ENCODE measurements around the gene ZCCHC24. TPM values are rescaled to one million over a fixed set of nuclear protein-coding genes. Genes with fewer than 3 reads are reported as not detected.

Gene ZCCHC24
- total RNA-seq, 2 donors from 2014 or later: 14.0 to 19.8 TPM

GRCh38 chr10:79404690-79405131, 40.7 kb downstream of the ZCCHC24 start:
- intact Hi-C loops (cut with DNase I): no loop called here
- Histone ChIP-seq H3K36me3 (replicated peaks in 1 of 2; ENCODE audit: insufficient read depth in 1 of 2, low read depth in 2 of 2) (no peaks in the 10 kb centered on the region), H3K27ac (no peak overlapping the region), H3K9me3 (no peaks in the 10 kb centered on the region), H3K4me1 (peaks cover 34% of the 10 kb centered on the region), H3K27me3 (no peaks in the 10 kb centered on the region), H3K4me3 (no peak overlapping the region)
- no peak for ATAC-seq
- no peak for TF ChIP-seq POLR2A (IDR thresholded peaks at IDR 0.05)
- TF ChIP-seq CTCF (IDR thresholded peaks at IDR 0.05): no peak
- peak in 2 of 4 donors; percentile 1 to 9 for DNase-seq
- WGBS, 2 donors: 88 to 94% methylated on average over 5 of the region's 5 CpGs

- Histone ChIP-seq H3K27me3 (no peaks in the 10 kb centered on the region), H3K4me1 (peaks cover 34% of the 10 kb centered on the region), H3K4me3 (no peak overlapping the region), H3K36me3 (replicated peaks in 1 of 2; ENCODE audit: insufficient read depth in 1 of 2, low read depth in 2 of 2) (no peaks in the 10 kb centered on the region), H3K9me3 (no peaks in the 10 kb centered on the region), H3K27ac (peak overlapping the region in 2 of 4 donors; percentile 57 to 60)
- intact Hi-C loops (cut with DNase I): no loop called here
- DNase-seq (peak in 3 of 4 donors; percentile 32 to 54 (median 35)), ATAC-seq (peak; percentile 25)
- WGBS, 2 donors: 60 to 84% methylated on average over 5 to 7 of the region's 7 CpGs
- TF ChIP-seq CTCF (IDR thresholded peaks at IDR 0.05): no peak
- TF ChIP-seq POLR2A (IDR thresholded peaks at IDR 0.05): no peak
These were observed 41.2 kb downstream of the ZCCHC24 start for GRCh38 chr10:79404231-79404609.

GRCh38 chr10:79403441-79404230, 41.8 kb downstream of the ZCCHC24 start:
- TF ChIP-seq POLR2A (IDR thresholded peaks at IDR 0.05): no peak
- no peak for TF ChIP-seq CTCF (IDR thresholded peaks at IDR 0.05)
- 66 to 81% methylated on average over 21 to 23 of the region's 23 CpGs for WGBS, 2 donors
- DNase-seq: no peak

GRCh38 chr10:79402951-79403350, 42.5 kb downstream of the ZCCHC24 start:
- Histone ChIP-seq H3K4me1 (peaks cover 29% of the 10 kb centered on the region), H3K9me3 (no peaks in the 10 kb centered on the region), H3K27me3 (no peaks in the 10 kb centered on the region), H3K4me3 (no peak overlapping the region), H3K36me3 (replicated peaks in 1 of 2; ENCODE audit: insufficient read depth in 1 of 2, low read depth in 2 of 2) (no peaks in the 10 kb centered on the region), H3K27ac (peak overlapping the region in 1 of 4 donors; percentile 24)
- intact Hi-C loops (cut with DNase I): no loop called here
- no peak for ATAC-seq
- WGBS, 2 donors: 49 to 50% methylated on average over 7 to 8 of the region's 8 CpGs
- no peak for DNase-seq
- no peak for TF ChIP-seq CTCF (IDR thresholded peaks at IDR 0.05)
- no peak for TF ChIP-seq POLR2A (IDR thresholded peaks at IDR 0.05)

More at GRCh38 chr10:79403441-79404230, 41.8 kb downstream of the ZCCHC24 start:
- intact Hi-C loops (cut with DNase I): no loop called here
- H3K4me3 ChIP-seq: no peak overlapping the region
- H3K9me3 ChIP-seq: no peaks in the 10 kb centered on the region
- no peaks in the 10 kb centered on the region for H3K36me3 ChIP-seq (replicated peaks in 1 of 2; ENCODE audit: insufficient read depth in 1 of 2, low read depth in 2 of 2)
- ATAC-seq: no peak
- H3K4me1 ChIP-seq: peaks cover 34% of the 10 kb centered on the region
- H3K27ac ChIP-seq: peak overlapping the region in 2 of 4 donors; percentile 57 to 60
- H3K27me3 ChIP-seq: no peaks in the 10 kb centered on the region

- DNase-seq (no peak), ATAC-seq (no peak)
- H3K36me3 ChIP-seq (replicated peaks in 1 of 2; ENCODE audit: insufficient read depth in 1 of 2, low read depth in 2 of 2): no peaks in the 10 kb centered on the region
- peak overlapping the region in 1 of 4 donors; percentile 24 for H3K27ac ChIP-seq
- TF ChIP-seq CTCF (IDR thresholded peaks at IDR 0.05) (no peak), POLR2A (IDR thresholded peaks at IDR 0.05) (no peak)
- peaks cover 27% of the 10 kb centered on the region for H3K4me1 ChIP-seq
- 95 to 98% methylated on average over 7 of the region's 7 CpGs for WGBS, 2 donors
- no peaks in the 10 kb centered on the region for H3K9me3 ChIP-seq
- H3K27me3 ChIP-seq: no peaks in the 10 kb centered on the region
- no peak overlapping the region for H3K4me3 ChIP-seq
- intact Hi-C loops (cut with DNase I): no loop called here
These were observed 42.8 kb downstream of the ZCCHC24 start for GRCh38 chr10:79402625-79402946.
